Mesenchymal stem cell (in vitro differentiated cells and primary cell): Measurements from ENCODE around the gene TBC1D22A.
"Not testable (repeated sequence)": the region's sequence is repeated elsewhere in the genome, so short reads cannot be mapped to it uniquely, and the experiment has no call there.

Source experiments
- DNase-seq: peaks from one replicate; pipeline ENCODE4 v3.0.0-alpha.2; 2013
- H2AFZ ChIP-seq: one replicate; pipeline ENCODE4 v1.6.1; 2013; ENCODE audit warnings: low read depth, mild to moderate bottlenecking, control low read depth, inconsistent platforms, low read length, moderate library complexity
- H2AK5ac ChIP-seq: 2 replicates; pipeline ENCODE4 v1.6.1; 2013; ENCODE audit warnings: low read length, moderate library complexity, mild to moderate bottlenecking, inconsistent platforms; ENCODE audit not compliant: severe bottlenecking
- H2BK120ac ChIP-seq: one replicate; pipeline ENCODE4 v1.6.1; 2013; ENCODE audit warnings: low read depth, mild to moderate bottlenecking, inconsistent platforms, low read length, moderate library complexity
- H2BK12ac ChIP-seq, 2 experiments: one replicate each; pipeline ENCODE4 v1.6.1; 2013; ENCODE audit warnings: inconsistent platforms in 2 of 2, low read length in 2 of 2, mild to moderate bottlenecking in 2 of 2, moderate library complexity in 2 of 2, control low read depth in 1 of 2
- H2BK15ac ChIP-seq: one replicate; pipeline ENCODE4 v1.6.1; 2013; ENCODE audit warnings: mild to moderate bottlenecking, low read depth, inconsistent platforms; ENCODE audit not compliant: poor library complexity, severe bottlenecking
- H2BK5ac ChIP-seq: 2 replicates; pipeline ENCODE4 v1.6.1; 2013; ENCODE audit warnings: low read depth, mild to moderate bottlenecking, low read length, control low read depth, inconsistent platforms; ENCODE audit not compliant: poor library complexity, severe bottlenecking
- H3K14ac ChIP-seq, 2 experiments: one replicate each; pipeline ENCODE4 v1.6.1; 2013; ENCODE audit warnings: inconsistent platforms in 2 of 2, low read length in 2 of 2, control low read depth in 1 of 2, mild to moderate bottlenecking in 1 of 2, moderate library complexity in 1 of 2
- H3K18ac ChIP-seq, 2 experiments: one replicate each; pipeline ENCODE4 v1.6.1; 2013; ENCODE audit warnings: inconsistent platforms in 2 of 2, low read length in 2 of 2, control low read depth in 1 of 2, low read depth in 1 of 2, mild to moderate bottlenecking in 1 of 2
- H3K23ac ChIP-seq, 2 experiments: one replicate each; pipeline ENCODE4 v1.6.1; 2013; ENCODE audit warnings: inconsistent platforms in 2 of 2, low read length in 2 of 2, mild to moderate bottlenecking in 2 of 2, moderate library complexity in 2 of 2, control low read depth in 1 of 2
- H3K27ac ChIP-seq: 2 replicates; pipeline ENCODE4 v1.5.1; 2013; ENCODE audit warnings: mild to moderate bottlenecking, moderate library complexity, low read length, control low read depth, inconsistent platforms; ENCODE audit not compliant: poor library complexity, severe bottlenecking
- H3K27me3 ChIP-seq, 2 experiments: 2 replicates each; pipeline versions ENCODE4 v1.6.1 to v1.7.0; 2013; ENCODE audit warnings: low read length in 2 of 2, mild to moderate bottlenecking in 2 of 2, moderate library complexity in 2 of 2, control low read depth in 1 of 2, inconsistent platforms in 1 of 2; ENCODE audit not compliant: control insufficient read depth in 1 of 2, insufficient read depth in 1 of 2
- H3K36me3 ChIP-seq, 2 experiments: 2 replicates each; pipeline versions ENCODE4 v1.6.1 to v1.7.0; 2013; ENCODE audit warnings: low read length in 2 of 2, control low read depth in 1 of 2, inconsistent platforms in 1 of 2, low read depth in 1 of 2, mild to moderate bottlenecking in 1 of 2; ENCODE audit not compliant: insufficient read depth in 2 of 2, control insufficient read depth in 1 of 2
- H3K4ac ChIP-seq, 2 experiments: one replicate each; pipeline ENCODE4 v1.6.1; 2013; ENCODE audit warnings: inconsistent platforms in 2 of 2, low read length in 2 of 2, mild to moderate bottlenecking in 2 of 2, moderate library complexity in 2 of 2, control low read depth in 1 of 2, low read depth in 1 of 2
- H3K4me1 ChIP-seq: 2 replicates; pipeline ENCODE4 v1.6.1; 2013; ENCODE audit warnings: low read depth, low read length, control low read depth; ENCODE audit not compliant: control insufficient read depth, insufficient read depth
- H3K4me2 ChIP-seq: 2 replicates; pipeline ENCODE4 v1.6.1; 2013; ENCODE audit warnings: low read length, mild to moderate bottlenecking, inconsistent platforms; ENCODE audit not compliant: poor library complexity, severe bottlenecking
- H3K4me3 ChIP-seq, 2 experiments: 2 replicates each; pipeline versions ENCODE4 v1.5.1 to v1.7.0; 2013; ENCODE audit warnings: low read length in 2 of 2, mild to moderate bottlenecking in 2 of 2, control low read depth in 1 of 2, low read depth in 1 of 2; ENCODE audit not compliant: insufficient read depth in 1 of 2
- H3K79me1 ChIP-seq: replicated peaks from 2 replicates; pipeline ENCODE4 v1.6.1; 2013; ENCODE audit warnings: mild to moderate bottlenecking, control low read depth, low read length, inconsistent platforms; ENCODE audit not compliant: poor library complexity, severe bottlenecking
- H3K9ac ChIP-seq: 2 replicates; pipeline ENCODE4 v1.7.0; 2013; ENCODE audit warnings: mild to moderate bottlenecking, low read length, moderate library complexity
- H3K9me3 ChIP-seq: 2 replicates; pipeline ENCODE4 v1.7.0; 2013; ENCODE audit warnings: mild to moderate bottlenecking, low read length; ENCODE audit not compliant: control insufficient read depth
- H4K8ac ChIP-seq: one replicate; pipeline ENCODE4 v1.6.1; 2013; ENCODE audit warnings: inconsistent platforms, mild to moderate bottlenecking, low read length, moderate library complexity
- H4K91ac ChIP-seq: one replicate; pipeline ENCODE4 v1.6.1; 2013; ENCODE audit warnings: mild to moderate bottlenecking, low read length, inconsistent platforms
- WGBS: methylation state at CpG from one replicate; pipeline ENCODE4 v1.1.7; 2013; ENCODE audit warnings: mixed read lengths; 5-methylcytosine and 5-hydroxymethylcytosine counted together

TBC1D22A gene

DNA sequence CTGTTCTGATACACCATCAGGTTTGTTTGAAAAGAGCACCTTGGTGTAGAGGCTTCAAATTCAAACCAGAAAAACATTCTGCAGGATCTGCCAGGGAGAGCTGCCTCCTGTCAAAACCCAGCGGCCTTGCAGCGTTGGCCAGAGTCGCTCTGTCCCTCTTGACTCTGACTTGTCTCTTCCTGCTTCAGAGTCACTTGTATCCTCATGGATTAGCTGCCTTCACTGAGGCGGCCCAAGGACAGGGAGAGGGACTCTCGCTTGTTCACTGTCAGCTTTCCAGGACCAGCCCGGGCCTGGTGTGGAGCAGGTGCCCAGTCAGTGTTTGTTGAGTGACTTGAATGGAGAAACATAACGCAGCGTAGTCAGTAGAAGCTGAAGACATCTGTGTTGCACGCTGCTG is 18.0 kb downstream of the TBC1D22A start:
- H4K8ac ChIP-seq: no peak overlapping the region
- H3K9ac ChIP-seq: no peak overlapping the region
- no peaks in the 10 kb centered on the region for H3K9me3 ChIP-seq
- peaks cover 0 to 9% of the 10 kb centered on the region in 2 experiments for H3K36me3 ChIP-seq
- DNase-seq: no peak
- H3K4me1 ChIP-seq: peaks cover 27% of the 10 kb centered on the region
- no peak overlapping the region for H3K14ac ChIP-seq
- peaks cover 46% of the 10 kb centered on the region for H3K79me1 ChIP-seq
- no peak overlapping the region for H3K4ac ChIP-seq
- H2AFZ ChIP-seq: no peak overlapping the region
- H2BK12ac ChIP-seq: no peak overlapping the region
- H3K23ac ChIP-seq: no peak overlapping the region
- H2BK15ac ChIP-seq: no peak overlapping the region
- H3K4me2 ChIP-seq: no peak overlapping the region
- no peak overlapping the region for H3K27ac ChIP-seq
- H2BK120ac ChIP-seq: no peak overlapping the region
- no peak overlapping the region for H4K91ac ChIP-seq
- H3K27me3 ChIP-seq: no peaks in the 10 kb centered on the region
- H2BK5ac ChIP-seq: no peak overlapping the region
- H3K4me3 ChIP-seq: no peak overlapping the region
- H2AK5ac ChIP-seq: no peak overlapping the region
- H3K18ac ChIP-seq: no peak overlapping the region
- 90% methylated on average over 9 of the region's 9 CpGs for WGBS

DNA sequence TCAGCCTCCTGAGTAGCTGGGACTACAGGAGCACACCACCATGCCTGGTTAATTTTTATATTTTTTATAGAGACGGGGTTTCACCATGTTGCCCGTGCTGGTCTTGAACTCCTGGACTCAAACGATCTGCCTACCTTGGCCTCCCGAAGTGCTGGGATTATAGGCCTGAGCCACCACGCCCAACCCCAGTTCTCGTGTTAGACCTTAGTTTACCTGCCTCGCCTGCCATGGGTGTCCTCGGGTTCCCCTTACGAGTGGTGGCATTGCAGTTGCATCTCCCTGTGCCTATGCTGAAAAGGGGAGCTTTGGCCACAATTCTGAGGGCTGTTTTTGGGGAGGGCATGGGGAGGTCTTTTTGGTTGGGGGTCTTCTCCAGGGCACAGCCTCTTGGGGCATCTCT is 18.8 kb downstream of the TBC1D22A start:
- H2BK15ac ChIP-seq: no peak overlapping the region
- no peak for DNase-seq
- no peak overlapping the region for H3K18ac ChIP-seq
- H4K8ac ChIP-seq: no peak overlapping the region
- no peak overlapping the region for H2AK5ac ChIP-seq
- no peak overlapping the region for H3K4me2 ChIP-seq
- no peak overlapping the region for H3K4ac ChIP-seq
- no peak overlapping the region for H2AFZ ChIP-seq
- peaks cover 19% of the 10 kb centered on the region for H3K4me1 ChIP-seq
- peaks cover 0 to 9% of the 10 kb centered on the region in 2 experiments for H3K36me3 ChIP-seq
- H2BK120ac ChIP-seq: no peak overlapping the region
- no peak overlapping the region for H3K27ac ChIP-seq
- H3K14ac ChIP-seq: no peak overlapping the region
- H3K9me3 ChIP-seq: peaks cover 6% of the 10 kb centered on the region
- WGBS: 94% methylated on average over 9 of the region's 9 CpGs
- no peak overlapping the region for H2BK12ac ChIP-seq
- H3K27me3 ChIP-seq: no peaks in the 10 kb centered on the region
- H3K4me3 ChIP-seq: no peak overlapping the region
- no peak overlapping the region for H4K91ac ChIP-seq
- no peak overlapping the region for H3K9ac ChIP-seq
- peaks cover 45% of the 10 kb centered on the region for H3K79me1 ChIP-seq
- no peak overlapping the region for H3K23ac ChIP-seq
- H2BK5ac ChIP-seq: no peak overlapping the region

DNA sequence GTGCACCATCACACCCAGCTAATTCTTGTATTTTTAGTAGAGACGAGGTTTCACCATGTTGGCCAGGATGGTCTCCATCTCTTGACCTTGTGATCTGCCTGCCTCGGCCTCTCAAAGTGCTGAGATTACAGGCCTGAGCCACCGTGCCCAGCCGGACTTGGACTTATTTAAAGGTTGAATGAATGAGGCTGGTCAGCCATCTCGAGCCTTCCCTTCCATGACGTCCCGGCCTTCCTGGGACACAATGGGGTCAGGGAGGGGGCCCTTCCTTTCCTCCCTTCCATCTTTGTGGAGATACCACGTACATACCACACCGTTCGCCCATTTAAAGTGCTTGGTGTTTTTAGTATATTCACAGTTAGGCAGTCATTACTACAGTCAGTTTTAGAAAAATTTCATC is 19.8 kb downstream of the TBC1D22A start:
- H2BK120ac ChIP-seq, H4K8ac ChIP-seq, H4K91ac ChIP-seq, H2BK12ac ChIP-seq, H3K27me3 ChIP-seq, H3K4ac ChIP-seq, H2BK15ac ChIP-seq, H3K4me1 ChIP-seq, H3K27ac ChIP-seq, H3K18ac ChIP-seq, H2AK5ac ChIP-seq, H3K9ac ChIP-seq, H2AFZ ChIP-seq, H2BK5ac ChIP-seq, H3K4me2 ChIP-seq, H3K14ac ChIP-seq, H3K4me3 ChIP-seq, DNase-seq, H3K23ac ChIP-seq, H3K36me3 ChIP-seq: not testable (repeated sequence)
- 94% methylated on average over 10 of the region's 10 CpGs for WGBS
- Histone ChIP-seq H3K79me1 (peaks cover 45% of the 10 kb centered on the region), H3K9me3 (peaks cover 11% of the 10 kb centered on the region)

DNA sequence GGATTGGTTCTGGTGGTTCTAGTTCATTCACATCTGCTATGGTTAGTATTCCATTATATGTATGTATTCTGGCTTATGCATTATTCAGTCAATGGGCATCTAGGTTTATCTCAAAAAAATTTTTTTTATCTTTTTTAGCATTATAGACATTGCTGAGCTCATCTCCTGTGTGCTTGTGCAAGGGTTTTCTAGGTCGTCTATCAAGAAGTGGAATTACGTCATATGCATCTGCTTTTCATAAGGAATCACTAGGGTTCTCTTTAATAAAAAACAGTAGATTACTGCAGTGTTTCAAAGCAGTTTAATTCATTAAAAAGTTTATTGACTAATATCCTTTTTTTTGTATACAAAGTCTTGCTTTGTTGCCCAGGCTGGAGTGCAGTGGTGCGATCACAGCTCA is 21.3 kb downstream of the TBC1D22A start:
- Histone ChIP-seq H2AFZ (no peak overlapping the region), H3K79me1 (peaks cover 46% of the 10 kb centered on the region), H3K4me1 (peaks cover 4% of the 10 kb centered on the region), H3K27ac (no peak overlapping the region), H3K4me2 (no peak overlapping the region), H3K23ac (no peak overlapping the region), H2BK5ac (no peak overlapping the region), H3K27me3 (no peaks in the 10 kb centered on the region), H3K14ac (no peak overlapping the region), H4K8ac (no peak overlapping the region), H3K18ac (no peak overlapping the region), H2BK15ac (no peak overlapping the region), H3K9me3 (peaks cover 11% of the 10 kb centered on the region), H2BK120ac (no peak overlapping the region), H2AK5ac (no peak overlapping the region), H3K4me3 (no peak overlapping the region), H4K91ac (no peak overlapping the region), H3K9ac (no peak overlapping the region), H3K4ac (no peak overlapping the region), H3K36me3 (peaks cover 0 to 11% of the 10 kb centered on the region in 2 experiments), H2BK12ac (no peak overlapping the region)
- WGBS: 92% methylated on average over 2 of the region's 3 CpGs
- DNase-seq: no peak
